Upper lobe of left lung (tissue), 4 donors: Measurements from ENCODE around the gene NME7.

Experiments used
- CTCF ChIP-seq, 6 experiments: fragments of 450-650 bp in 4 of 6; fragments of 200-600 bp in 2 of 6; sonication (generic) in 2 of 6; IDR thresholded peaks; one replicate each; pipeline ENCODE4 v1.5.1; 2016 to 2019; ENCODE audit warnings: antibody characterized with exemption in 6 of 6
- EP300 ChIP-seq, 4 donors: sonication (generic); formaldehyde crosslinking; IDR thresholded peaks; one replicate each; pipeline ENCODE4 v1.5.1; 2017; ENCODE audit warnings: antibody characterized with exemption in 4 of 4, control low read depth in 2 of 4
- POLR2A ChIP-seq, 4 donors: fragments of 450-650 bp; IDR thresholded peaks; one replicate each; pipeline ENCODE4 v1.5.1; 2016 to 2017; ENCODE audit warnings: antibody characterized with exemption in 4 of 4, mild to moderate bottlenecking in 2 of 4
- POLR2AphosphoS5 ChIP-seq, 2 donors: sonication (generic); formaldehyde crosslinking; IDR thresholded peaks; one replicate each; pipeline ENCODE4 v1.5.1; 2017; ENCODE audit warnings: antibody characterized with exemption in 2 of 2

GRCh38 chr1:169156580-169156979, 211.0 kb downstream of the NME7 start:
- TF ChIP-seq CTCF (IDR thresholded peaks at IDR 0.05) (no peak), EP300 (IDR thresholded peaks at IDR 0.05) (no peak), POLR2A (IDR thresholded peaks at IDR 0.05) (no peak), POLR2AphosphoS5 (IDR thresholded peaks at IDR 0.05) (no peak)
